Astrocyte of the spinal cord (primary cell): Measurements from ENCODE around the gene ELL.

Experiments used
- DNase-seq: peaks from one replicate; pipeline ENCODE4 v3.0.0; 2011; ENCODE audit warnings: low read depth, low spot score
- H3K4me3 ChIP-seq: 2 replicates; pipeline ENCODE4 v1.5.1; 2011; ENCODE audit warnings: low read depth, mild to moderate bottlenecking, low read length, moderate library complexity
- CTCF ChIP-seq: IDR thresholded peaks from 2 replicates; pipeline ENCODE4 v1.5.1; 2012; ENCODE audit warnings: low read depth, mild to moderate bottlenecking, low read length, inconsistent platforms
- in situ Hi-C: cut with HindIII; loops from 2 replicates; pipeline ENCODE4 v1.10.0; 2017; ENCODE audit warnings: low sequenced_read_pairs

Gene ELL

GRCh38 chr19:18426416-18426767 is 95.5 kb downstream of the ELL start:
- DNase-seq = no peak
- TF ChIP-seq CTCF = no peak
- no peak overlapping the region for H3K4me3 ChIP-seq
- in situ Hi-C loops = no loop called here

DNA sequence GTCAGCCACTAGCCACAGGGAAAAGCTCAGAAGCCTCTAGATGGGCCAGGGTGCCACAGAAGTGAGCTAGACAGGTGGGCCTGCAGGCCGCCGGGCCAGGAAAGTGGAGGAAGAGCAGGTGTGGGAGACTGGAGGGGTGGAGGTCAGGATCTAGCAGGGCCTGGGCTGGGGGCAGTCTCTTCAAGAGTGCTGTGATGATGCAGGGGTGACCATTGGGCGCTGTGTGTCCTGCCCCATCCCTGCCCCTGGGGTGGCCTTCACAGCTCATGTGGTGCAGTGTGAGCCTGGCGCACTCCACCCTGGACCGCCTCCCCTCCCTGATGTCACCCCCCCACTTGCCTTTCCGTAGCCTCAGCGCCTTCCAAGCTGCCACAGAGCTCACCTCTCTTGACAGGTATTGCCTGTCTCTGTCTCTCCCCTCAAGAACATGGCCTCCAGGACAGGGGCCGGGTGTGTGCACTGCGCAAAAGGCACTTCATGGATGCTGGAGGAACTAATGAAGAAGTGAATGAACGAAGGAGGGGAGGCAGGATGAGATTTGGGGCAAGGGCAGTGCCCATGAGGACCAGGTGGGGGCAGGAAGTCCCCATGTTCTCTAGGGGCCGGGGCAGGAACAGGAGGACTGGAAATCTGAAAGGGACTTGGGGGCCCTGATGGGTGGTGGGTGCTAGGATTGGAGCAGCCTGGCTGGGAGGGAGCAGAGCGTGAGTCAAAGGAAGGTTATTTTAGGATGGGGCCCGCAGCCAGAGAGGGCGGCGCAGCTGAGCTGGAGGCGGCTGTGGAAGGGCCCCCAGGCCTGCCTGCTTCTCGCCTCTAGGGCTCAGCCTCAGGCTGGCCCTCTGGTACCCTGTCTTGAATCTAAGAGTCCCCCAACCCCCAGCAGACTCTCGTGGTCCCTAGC is 96.1 kb downstream of the ELL start:
- in situ Hi-C loops = no loop called here
- H3K4me3 ChIP-seq = no peak overlapping the region
- peak; percentile 53 for DNase-seq
- peak; percentile 2 for TF ChIP-seq CTCF

DNA sequence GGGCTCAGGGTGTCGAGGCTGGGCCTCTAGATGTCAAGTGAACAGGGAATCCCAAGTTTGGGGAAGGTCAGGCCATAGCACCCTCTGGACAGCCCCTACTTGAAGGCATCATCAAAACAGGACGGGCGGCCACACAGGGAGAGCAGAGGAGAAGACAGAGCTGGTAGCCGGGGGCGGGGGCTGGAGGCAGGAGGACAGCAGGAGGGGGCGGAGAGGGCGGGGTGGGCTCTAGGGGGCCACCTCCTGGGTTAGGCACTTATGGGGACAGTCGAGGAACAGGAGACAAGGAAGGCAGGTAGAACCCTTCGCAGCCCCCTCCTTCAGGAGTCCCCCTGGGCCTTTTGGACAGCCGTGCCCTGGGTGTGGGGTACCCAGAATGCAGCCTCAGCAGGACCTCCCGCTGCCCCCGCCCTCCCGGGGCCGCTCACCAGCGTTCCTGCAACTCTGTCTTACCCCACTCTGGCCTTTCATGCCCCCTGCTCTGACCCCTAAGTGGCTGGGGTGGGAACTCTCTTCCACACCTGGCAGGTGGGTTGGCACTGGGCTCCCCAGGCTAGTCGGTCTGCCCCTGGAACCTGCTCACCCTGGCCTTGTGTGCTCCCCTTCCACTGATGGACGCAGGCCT is 96.9 kb downstream of the ELL start:
- TF ChIP-seq CTCF = no peak
- in situ Hi-C loops = no loop called here
- H3K4me3 ChIP-seq = no peak overlapping the region
- no peak for DNase-seq

GRCh38 chr19:18424122-18424889 is 97.6 kb downstream of the ELL start:
- in situ Hi-C loops = no loop called here
- TF ChIP-seq CTCF = no peak
- no peak for DNase-seq
- H3K4me3 ChIP-seq = no peak overlapping the region

GRCh38 chr19:18423258-18424020 is 98.4 kb downstream of the ELL start:
- in situ Hi-C loops = no loop called here
- no peak for DNase-seq
- no peak for TF ChIP-seq CTCF
- H3K4me3 ChIP-seq = no peak overlapping the region

DNA sequence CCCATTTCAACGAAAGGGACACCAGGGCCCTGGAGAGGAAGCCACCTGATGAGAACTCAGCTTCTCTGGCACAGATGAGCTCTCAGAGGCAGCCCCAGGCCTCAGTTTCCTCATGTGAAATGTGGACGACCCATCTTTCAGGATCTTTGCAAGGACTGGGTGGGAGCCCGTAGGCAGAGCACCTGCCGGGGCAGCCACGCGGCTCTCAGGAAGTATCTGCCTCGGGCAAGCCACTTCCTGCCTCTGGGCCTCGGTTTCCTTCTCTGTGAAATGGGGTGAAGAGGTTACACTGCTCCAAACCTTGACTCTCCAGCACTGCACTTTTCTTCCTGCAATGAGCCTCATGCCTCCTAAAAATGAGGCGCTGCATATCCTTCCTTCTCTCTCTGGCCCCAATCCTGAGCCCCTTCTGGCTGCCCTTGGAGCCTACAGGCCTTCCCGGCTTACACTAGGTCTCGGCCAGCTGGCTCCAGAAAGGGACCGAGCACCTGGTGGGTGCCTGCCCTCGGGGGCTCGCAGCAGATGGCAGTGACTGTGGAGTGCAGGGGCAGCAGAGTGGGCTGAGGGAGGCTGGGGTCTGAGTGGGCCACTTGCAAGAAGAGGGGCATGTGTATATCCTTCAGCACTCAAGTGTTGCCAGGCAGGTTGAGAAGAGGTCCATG is 99.2 kb downstream of the ELL start:
- H3K4me3 ChIP-seq = no peak overlapping the region
- in situ Hi-C loops = no loop called here
- no peak for DNase-seq
- TF ChIP-seq CTCF = no peak
